Immature natural killer cell (primary cell): ENCODE data around the gene ERAP2. TPM values are rescaled to one million over a fixed set of nuclear protein-coding genes. Genes with fewer than 3 reads are reported as not detected.
"Not testable (repeated sequence)": the region's sequence is repeated elsewhere in the genome, so short reads cannot be mapped to it uniquely, and the experiment has no call there.

Source experiments
- DNase-seq, 3 donors: peaks; one replicate each; pipeline ENCODE4 v3.0.0; 2022; ENCODE audit warnings: mixed read lengths in 1 of 3
- H3K27ac Mint-ChIP-seq, 6 donors: one replicate each; pipeline ENCODE4 v1.8.0; 2020; ENCODE audit warnings: mixed read lengths in 6 of 6, mild to moderate bottlenecking in 5 of 6, inconsistent platforms in 4 of 6, moderate library complexity in 3 of 6
- H3K27me3 Mint-ChIP-seq, 3 donors: one replicate each; pipeline ENCODE4 v1.8.0; 2020 to 2021; ENCODE audit warnings: low read depth in 3 of 3, mild to moderate bottlenecking in 3 of 3, mixed read lengths in 3 of 3, moderate library complexity in 3 of 3, inconsistent platforms in 1 of 3
- H3K36me3 Mint-ChIP-seq, 3 donors: one replicate each; pipeline ENCODE4 v1.8.0; 2020; ENCODE audit warnings: mixed read lengths in 3 of 3, inconsistent platforms in 2 of 3, mild to moderate bottlenecking in 2 of 3
- H3K4me1 Mint-ChIP-seq, 2 donors: one replicate each; pipeline ENCODE4 v1.8.0; 2020; ENCODE audit warnings: inconsistent platforms in 2 of 2, mild to moderate bottlenecking in 2 of 2, mixed read lengths in 2 of 2, moderate library complexity in 1 of 2
- H3K4me3 Mint-ChIP-seq, 5 donors: one replicate each; pipeline ENCODE4 v1.8.0; 2020; ENCODE audit warnings: mild to moderate bottlenecking in 5 of 5, mixed read lengths in 5 of 5, inconsistent platforms in 3 of 5, moderate library complexity in 3 of 5
- H3K9me3 Mint-ChIP-seq, 6 donors: one replicate each; pipeline ENCODE4 v1.8.0; 2020; ENCODE audit warnings: mild to moderate bottlenecking in 6 of 6, mixed read lengths in 6 of 6, inconsistent platforms in 4 of 6, moderate library complexity in 3 of 6
- polyA plus RNA-seq, 3 donors: library from polyadenylated mRNA; unstranded; fragments of 300-500 nt; fragmentation: Illumina TruSeq; gene quantifications; one replicate each; pipeline ENCODE4 v1.2.3, GENCODE V29; 2021

ERAP2 gene
- polyA plus RNA-seq, 3 donors from 2014 or later, result 3.9 to 129 (median 8.1) TPM

GRCh38 chr5:96913233-96913632 lies 36.9 kb downstream of the ERAP2 start:
- Mint-ChIP-seq H3K4me1 (peaks cover 0 to 4% of the 10 kb centered on the region in 2 donors), H3K27ac (peak overlapping the region in 2 of 6 donors; percentile 23 to 39), H3K36me3 (peaks cover 25 to 51% (median 38%) of the 10 kb centered on the region in 3 donors), H3K9me3 (peaks cover 0 to 2% (median 0%) of the 10 kb centered on the region in 6 donors), H3K4me3 (no peak overlapping the region), H3K27me3 (no peaks in the 10 kb centered on the region)
- no peak for DNase-seq

- Mint-ChIP-seq H3K4me1 (peaks cover 18 to 44% of the 10 kb centered on the region in 2 donors), H3K36me3 (peaks cover 10 to 42% (median 37%) of the 10 kb centered on the region in 3 donors), H3K27me3 (peaks cover 0 to 1% (median 0%) of the 10 kb centered on the region in 3 donors), H3K4me3 (peak overlapping the region in 1 of 5 donors; percentile 24), H3K9me3 (peaks cover 0 to 2% (median 0%) of the 10 kb centered on the region in 6 donors), H3K27ac (peak overlapping the region in 3 of 6 donors; percentile 16 to 64 (median 55))
- peak; percentile 26 to 38 (median 32) for DNase-seq
These were observed 43.5 kb downstream of the ERAP2 start for GRCh38 chr5:96919754-96920197.

GRCh38 chr5:96920744-96921355 lies 44.5 kb downstream of the ERAP2 start:
- H3K4me1 Mint-ChIP-seq, result peaks cover 18 to 49% of the 10 kb centered on the region in 2 donors
- H3K27ac Mint-ChIP-seq, result peak overlapping the region in 5 of 6 donors; percentile 8 to 47 (median 30)
- peaks cover 0 to 2% (median 0%) of the 10 kb centered on the region in 6 donors for H3K9me3 Mint-ChIP-seq
- no peak overlapping the region for H3K4me3 Mint-ChIP-seq
- peaks cover 7 to 39% (median 37%) of the 10 kb centered on the region in 3 donors for H3K36me3 Mint-ChIP-seq
- no peak for DNase-seq
- peaks cover 0 to 1% (median 0%) of the 10 kb centered on the region in 3 donors for H3K27me3 Mint-ChIP-seq

GRCh38 chr5:96922499-96923244 lies 46.4 kb downstream of the ERAP2 start:
- Mint-ChIP-seq H3K4me1 (peaks cover 20 to 49% of the 10 kb centered on the region in 2 donors), H3K27me3 (peaks cover 0 to 1% (median 0%) of the 10 kb centered on the region in 3 donors), H3K36me3 (peaks cover 3 to 26% (median 24%) of the 10 kb centered on the region in 3 donors), H3K27ac (no peak overlapping the region), H3K4me3 (no peak overlapping the region), H3K9me3 (no peaks in the 10 kb centered on the region)
- DNase-seq, result no peak

GRCh38 chr5:96924016-96924443 lies 47.7 kb downstream of the ERAP2 start:
- peaks cover 1 to 22% (median 15%) of the 10 kb centered on the region in 3 donors for H3K36me3 Mint-ChIP-seq
- H3K4me3 Mint-ChIP-seq, result no peak overlapping the region
- DNase-seq, result no peak
- peaks cover 0 to 1% (median 0%) of the 10 kb centered on the region in 3 donors for H3K27me3 Mint-ChIP-seq
- peak overlapping the region; percentile 25 to 82 (median 56) for H3K27ac Mint-ChIP-seq
- H3K4me1 Mint-ChIP-seq, result peaks cover 15 to 40% of the 10 kb centered on the region in 2 donors
- H3K9me3 Mint-ChIP-seq, result no peaks in the 10 kb centered on the region

GRCh38 chr5:96926276-96926675 lies 50.0 kb downstream of the ERAP2 start:
- H3K4me1 Mint-ChIP-seq, result peaks cover 13 to 38% of the 10 kb centered on the region in 2 donors
- peak overlapping the region in 2 of 6 donors; percentile 61 to 65 for H3K27ac Mint-ChIP-seq
- H3K9me3 Mint-ChIP-seq, result no peaks in the 10 kb centered on the region
- H3K36me3 Mint-ChIP-seq, result peaks cover 4 to 12% (median 10%) of the 10 kb centered on the region in 3 donors
- H3K4me3 Mint-ChIP-seq, result no peak overlapping the region
- no peak for DNase-seq
- no peaks in the 10 kb centered on the region for H3K27me3 Mint-ChIP-seq

- Mint-ChIP-seq H3K4me3 (no peak overlapping the region), H3K27me3 (no peaks in the 10 kb centered on the region), H3K4me1 (peaks cover 20 to 41% of the 10 kb centered on the region in 2 donors), H3K27ac (no peak overlapping the region), H3K36me3 (peaks cover 4 to 10% (median 9%) of the 10 kb centered on the region in 3 donors), H3K9me3 (no peaks in the 10 kb centered on the region)
- no peak for DNase-seq
These were observed 50.7 kb downstream of the ERAP2 start for GRCh38 chr5:96927008-96927407.

GRCh38 chr5:96928931-96929708 lies 52.8 kb downstream of the ERAP2 start:
- peaks cover 39 to 57% of the 10 kb centered on the region in 2 donors for H3K4me1 Mint-ChIP-seq
- peak overlapping the region in 1 of 6 donors; percentile 47 for H3K27ac Mint-ChIP-seq
- H3K36me3 Mint-ChIP-seq, result peaks cover 2 to 9% (median 4%) of the 10 kb centered on the region in 3 donors
- no peaks in the 10 kb centered on the region for H3K9me3 Mint-ChIP-seq
- peaks cover 0 to 8% (median 0%) of the 10 kb centered on the region in 3 donors for H3K27me3 Mint-ChIP-seq
- no peak for DNase-seq
- H3K4me3 Mint-ChIP-seq, result no peak overlapping the region

- H3K4me3 Mint-ChIP-seq, result no peak overlapping the region
- H3K9me3 Mint-ChIP-seq, result no peaks in the 10 kb centered on the region
- peaks cover 4 to 17% (median 8%) of the 10 kb centered on the region in 3 donors for H3K27me3 Mint-ChIP-seq
- no peak for DNase-seq
- H3K36me3 Mint-ChIP-seq, result peaks cover 0 to 9% (median 4%) of the 10 kb centered on the region in 3 donors
- peaks cover 42 to 62% of the 10 kb centered on the region in 2 donors for H3K4me1 Mint-ChIP-seq
- no peak overlapping the region for H3K27ac Mint-ChIP-seq
These were observed 53.8 kb downstream of the ERAP2 start for GRCh38 chr5:96930058-96930457.

GRCh38 chr5:96930589-96930988 lies 54.3 kb downstream of the ERAP2 start:
- peaks cover 8 to 22% (median 14%) of the 10 kb centered on the region in 3 donors for H3K27me3 Mint-ChIP-seq
- H3K4me3 Mint-ChIP-seq, result no peak overlapping the region
- H3K4me1 Mint-ChIP-seq, result peaks cover 42 to 58% of the 10 kb centered on the region in 2 donors
- no peaks in the 10 kb centered on the region for H3K9me3 Mint-ChIP-seq
- DNase-seq, result no peak
- H3K36me3 Mint-ChIP-seq, result peaks cover 0 to 9% (median 4%) of the 10 kb centered on the region in 3 donors
- peak overlapping the region in 3 of 6 donors; percentile 10 to 51 (median 45) for H3K27ac Mint-ChIP-seq

- Mint-ChIP-seq H3K27ac (peak overlapping the region in 2 of 6 donors; percentile 45 to 65), H3K4me3 (peak overlapping the region in 1 of 5 donors; percentile 91), H3K27me3 (peaks cover 11 to 27% (median 17%) of the 10 kb centered on the region in 3 donors), H3K4me1 (peaks cover 42 to 56% of the 10 kb centered on the region in 2 donors)
- not testable (repeated sequence) for DNase-seq, H3K9me3 Mint-ChIP-seq, H3K36me3 Mint-ChIP-seq
These were observed 54.7 kb downstream of the ERAP2 start for GRCh38 chr5:96931037-96931436.

GRCh38 chr5:96931605-96932004 lies 55.3 kb downstream of the ERAP2 start:
- peak overlapping the region; percentile 14 to 97 (median 56) for H3K4me3 Mint-ChIP-seq
- no peak for DNase-seq
- H3K4me1 Mint-ChIP-seq, result peaks cover 40 to 57% of the 10 kb centered on the region in 2 donors
- peak overlapping the region in 5 of 6 donors; percentile 2 to 69 (median 45) for H3K27ac Mint-ChIP-seq
- peaks cover 11 to 29% (median 19%) of the 10 kb centered on the region in 3 donors for H3K27me3 Mint-ChIP-seq
- no peaks in the 10 kb centered on the region for H3K9me3 Mint-ChIP-seq
- H3K36me3 Mint-ChIP-seq, result peaks cover 0 to 9% (median 4%) of the 10 kb centered on the region in 3 donors

- no peak for DNase-seq
- peak overlapping the region; percentile 3 to 97 (median 89) for H3K4me3 Mint-ChIP-seq
- peaks cover 0 to 9% (median 4%) of the 10 kb centered on the region in 3 donors for H3K36me3 Mint-ChIP-seq
- no peaks in the 10 kb centered on the region for H3K9me3 Mint-ChIP-seq
- H3K27me3 Mint-ChIP-seq, result peaks cover 11 to 31% (median 20%) of the 10 kb centered on the region in 3 donors
- peaks cover 45 to 61% of the 10 kb centered on the region in 2 donors for H3K4me1 Mint-ChIP-seq
- peak overlapping the region; percentile 5 to 99 (median 30) for H3K27ac Mint-ChIP-seq
These were observed 55.7 kb downstream of the ERAP2 start for GRCh38 chr5:96932026-96932425.
